ENCODE results near the gene UBE2U.

GRCh38 chr1:64293820-64294219, 90.4 kb downstream of the UBE2U start:
- TF ChIP-seq, protein P1, sequence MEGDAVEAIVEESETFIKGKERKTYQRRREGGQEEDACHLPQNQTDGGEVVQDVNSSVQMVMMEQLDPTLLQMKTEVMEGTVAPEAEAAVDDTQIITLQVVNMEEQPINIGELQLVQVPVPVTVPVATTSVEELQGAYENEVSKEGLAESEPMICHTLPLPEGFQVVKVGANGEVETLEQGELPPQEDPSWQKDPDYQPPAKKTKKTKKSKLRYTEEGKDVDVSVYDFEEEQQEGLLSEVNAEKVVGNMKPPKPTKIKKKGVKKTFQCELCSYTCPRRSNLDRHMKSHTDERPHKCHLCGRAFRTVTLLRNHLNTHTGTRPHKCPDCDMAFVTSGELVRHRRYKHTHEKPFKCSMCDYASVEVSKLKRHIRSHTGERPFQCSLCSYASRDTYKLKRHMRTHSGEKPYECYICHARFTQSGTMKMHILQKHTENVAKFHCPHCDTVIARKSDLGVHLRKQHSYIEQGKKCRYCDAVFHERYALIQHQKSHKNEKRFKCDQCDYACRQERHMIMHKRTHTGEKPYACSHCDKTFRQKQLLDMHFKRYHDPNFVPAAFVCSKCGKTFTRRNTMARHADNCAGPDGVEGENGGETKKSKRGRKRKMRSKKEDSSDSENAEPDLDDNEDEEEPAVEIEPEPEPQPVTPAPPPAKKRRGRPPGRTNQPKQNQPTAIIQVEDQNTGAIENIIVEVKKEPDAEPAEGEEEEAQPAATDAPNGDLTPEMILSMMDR (IDR thresholded peaks at IDR 0.05; ENCODE audit: poor library complexity, severe bottlenecking) = no peak
- no peak for TF ChIP-seq EP300 (conservative IDR thresholded peaks at IDR 0.05; ENCODE audit: poor library complexity, severe bottlenecking)
- TF ChIP-seq EZH2 (IDR thresholded peaks at IDR 0.05; ENCODE audit: borderline replicate concordance, insufficient read depth, low read length, poor library complexity, severe bottlenecking) = no peak
- no peak for TF ChIP-seq POLR2AphosphoS5 (IDR thresholded peaks at IDR 0.05)
- no peak for TF ChIP-seq RAD21 (conservative IDR thresholded peaks at IDR 0.05)
- TF ChIP-seq TAF1 (IDR thresholded peaks at IDR 0.05; ENCODE audit: low read depth) = no peak
- TF ChIP-seq, protein P2, sequence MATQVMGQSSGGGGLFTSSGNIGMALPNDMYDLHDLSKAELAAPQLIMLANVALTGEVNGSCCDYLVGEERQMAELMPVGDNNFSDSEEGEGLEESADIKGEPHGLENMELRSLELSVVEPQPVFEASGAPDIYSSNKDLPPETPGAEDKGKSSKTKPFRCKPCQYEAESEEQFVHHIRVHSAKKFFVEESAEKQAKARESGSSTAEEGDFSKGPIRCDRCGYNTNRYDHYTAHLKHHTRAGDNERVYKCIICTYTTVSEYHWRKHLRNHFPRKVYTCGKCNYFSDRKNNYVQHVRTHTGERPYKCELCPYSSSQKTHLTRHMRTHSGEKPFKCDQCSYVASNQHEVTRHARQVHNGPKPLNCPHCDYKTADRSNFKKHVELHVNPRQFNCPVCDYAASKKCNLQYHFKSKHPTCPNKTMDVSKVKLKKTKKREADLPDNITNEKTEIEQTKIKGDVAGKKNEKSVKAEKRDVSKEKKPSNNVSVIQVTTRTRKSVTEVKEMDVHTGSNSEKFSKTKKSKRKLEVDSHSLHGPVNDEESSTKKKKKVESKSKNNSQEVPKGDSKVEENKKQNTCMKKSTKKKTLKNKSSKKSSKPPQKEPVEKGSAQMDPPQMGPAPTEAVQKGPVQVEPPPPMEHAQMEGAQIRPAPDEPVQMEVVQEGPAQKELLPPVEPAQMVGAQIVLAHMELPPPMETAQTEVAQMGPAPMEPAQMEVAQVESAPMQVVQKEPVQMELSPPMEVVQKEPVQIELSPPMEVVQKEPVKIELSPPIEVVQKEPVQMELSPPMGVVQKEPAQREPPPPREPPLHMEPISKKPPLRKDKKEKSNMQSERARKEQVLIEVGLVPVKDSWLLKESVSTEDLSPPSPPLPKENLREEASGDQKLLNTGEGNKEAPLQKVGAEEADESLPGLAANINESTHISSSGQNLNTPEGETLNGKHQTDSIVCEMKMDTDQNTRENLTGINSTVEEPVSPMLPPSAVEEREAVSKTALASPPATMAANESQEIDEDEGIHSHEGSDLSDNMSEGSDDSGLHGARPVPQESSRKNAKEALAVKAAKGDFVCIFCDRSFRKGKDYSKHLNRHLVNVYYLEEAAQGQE (IDR thresholded peaks at IDR 0.05; ENCODE audit: borderline replicate concordance) = no peak
